ENCODE measurements around the gene PLEKHG4B.

The PLEKHG4B gene

GRCh38 chr5:105504-106070, 13.6 kb downstream of the PLEKHG4B start:
- H3K79me2 ChIP-seq, result no peaks in the 10 kb centered on the region
- H3K27me3 ChIP-seq (ENCODE audit: control insufficient read depth, insufficient read depth, low read length), result no peaks in the 10 kb centered on the region
- no peaks in the 10 kb centered on the region for H3K9me3 ChIP-seq (ENCODE audit: control insufficient read depth, low read length)
- no peak overlapping the region for H2AFZ ChIP-seq
- no peaks in the 10 kb centered on the region for H3K36me3 ChIP-seq (ENCODE audit: control insufficient read depth, insufficient read depth, low read length)
- H3K4me3 ChIP-seq (ENCODE audit: low read depth, low read length), result no peak overlapping the region
- H3K27ac ChIP-seq, result no peak overlapping the region
- no peak for TF ChIP-seq CTCF (IDR thresholded peaks at IDR 0.05)
- no peak overlapping the region for H3K9ac ChIP-seq
- no peaks in the 10 kb centered on the region for H3K4me1 ChIP-seq
- H3K4me2 ChIP-seq (ENCODE audit: low read length), result no peak overlapping the region

DNA sequence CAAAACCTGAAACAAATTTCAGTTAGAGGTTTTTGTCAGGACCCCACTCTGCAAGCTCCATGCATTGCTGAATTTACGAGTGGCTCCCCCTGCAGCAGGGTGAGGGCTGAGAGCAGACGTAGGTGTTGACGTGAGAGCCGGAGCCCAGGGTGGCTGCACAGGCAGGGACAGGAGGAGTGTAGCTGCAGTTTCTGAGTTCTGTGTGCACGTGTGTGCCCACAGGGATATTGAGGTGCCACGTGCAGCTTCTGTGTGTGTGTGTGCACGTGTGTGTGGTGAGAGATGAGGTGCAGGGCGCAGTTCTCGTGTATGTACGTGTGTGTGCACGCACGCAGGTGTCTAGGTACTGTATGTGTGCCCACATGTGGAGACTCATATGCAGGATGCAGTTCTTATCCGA, 14.6 kb downstream of the PLEKHG4B start:
- Histone ChIP-seq H3K27me3 (ENCODE audit: control insufficient read depth, insufficient read depth, low read length) (no peaks in the 10 kb centered on the region), H3K27ac (no peak overlapping the region), H3K36me3 (ENCODE audit: control insufficient read depth, insufficient read depth, low read length) (no peaks in the 10 kb centered on the region), H3K4me1 (no peaks in the 10 kb centered on the region), H3K9me3 (ENCODE audit: control insufficient read depth, low read length) (no peaks in the 10 kb centered on the region), H3K4me2 (ENCODE audit: low read length) (no peak overlapping the region), H3K79me2 (no peaks in the 10 kb centered on the region), H3K4me3 (ENCODE audit: low read depth, low read length) (no peak overlapping the region), H2AFZ (no peak overlapping the region), H3K9ac (no peak overlapping the region)
- TF ChIP-seq CTCF (IDR thresholded peaks at IDR 0.05), result no peak

- no peaks in the 10 kb centered on the region for H3K9me3 ChIP-seq (ENCODE audit: control insufficient read depth, low read length)
- no peak overlapping the region for H2AFZ ChIP-seq
- no peaks in the 10 kb centered on the region for H3K79me2 ChIP-seq
- H3K27me3 ChIP-seq (ENCODE audit: control insufficient read depth, insufficient read depth, low read length), result no peaks in the 10 kb centered on the region
- no peaks in the 10 kb centered on the region for H3K4me1 ChIP-seq
- H3K36me3 ChIP-seq (ENCODE audit: control insufficient read depth, insufficient read depth, low read length), result no peaks in the 10 kb centered on the region
- H3K4me2 ChIP-seq (ENCODE audit: low read length), result no peak overlapping the region
- TF ChIP-seq CTCF (IDR thresholded peaks at IDR 0.05), result no peak
- H3K4me3 ChIP-seq (ENCODE audit: low read depth, low read length), result no peak overlapping the region
- H3K9ac ChIP-seq, result no peak overlapping the region
- no peak overlapping the region for H3K27ac ChIP-seq
Observed at GRCh38 chr5:107526-107925, 15.6 kb downstream of the PLEKHG4B start.

- no peak for TF ChIP-seq CTCF (IDR thresholded peaks at IDR 0.05)
- H3K4me1 ChIP-seq, result no peaks in the 10 kb centered on the region
- H3K9me3 ChIP-seq (ENCODE audit: control insufficient read depth, low read length), result no peaks in the 10 kb centered on the region
Observed at GRCh38 chr5:109826-110225, 17.9 kb downstream of the PLEKHG4B start.

DNA sequence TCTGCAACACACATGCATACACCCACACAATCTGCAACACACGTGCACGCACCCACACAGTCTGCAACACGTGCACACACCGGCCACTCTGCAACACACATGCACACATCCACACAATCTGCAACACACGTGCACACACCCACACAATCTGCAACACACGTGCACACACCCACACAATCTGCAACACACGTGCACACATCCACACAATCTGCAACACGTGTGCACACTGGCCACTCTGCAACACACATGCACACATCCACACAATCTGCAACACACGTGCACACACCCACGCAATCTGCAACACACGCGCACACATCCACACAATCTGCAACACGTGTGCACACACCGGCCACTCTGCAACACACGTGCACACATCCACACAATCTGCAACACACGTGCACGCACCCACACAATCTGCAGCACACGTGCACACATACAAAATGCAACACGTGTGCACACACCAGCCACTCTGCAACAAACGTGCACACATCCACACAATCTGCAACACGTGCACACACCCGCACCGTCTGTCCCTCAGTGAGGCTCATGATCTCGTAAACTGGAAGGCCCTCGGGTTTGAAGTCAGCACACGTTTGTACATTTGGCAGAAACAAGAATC, 18.4 kb downstream of the PLEKHG4B start:
- Histone ChIP-seq H3K9ac (no peak overlapping the region), H3K36me3 (ENCODE audit: control insufficient read depth, insufficient read depth, low read length) (no peaks in the 10 kb centered on the region), H3K27me3 (ENCODE audit: control insufficient read depth, insufficient read depth, low read length) (no peaks in the 10 kb centered on the region), H2AFZ (no peak overlapping the region), H3K4me2 (ENCODE audit: low read length) (no peak overlapping the region), H3K79me2 (no peaks in the 10 kb centered on the region), H3K9me3 (ENCODE audit: control insufficient read depth, low read length) (no peaks in the 10 kb centered on the region), H3K27ac (no peak overlapping the region), H3K4me1 (no peaks in the 10 kb centered on the region), H3K4me3 (ENCODE audit: low read depth, low read length) (no peak overlapping the region)
- TF ChIP-seq CTCF (IDR thresholded peaks at IDR 0.05), result no peak

More at GRCh38 chr5:109826-110225, 17.9 kb downstream of the PLEKHG4B start:
- H3K27me3 ChIP-seq (ENCODE audit: control insufficient read depth, insufficient read depth, low read length), result no peaks in the 10 kb centered on the region
- no peak overlapping the region for H3K27ac ChIP-seq
- H3K36me3 ChIP-seq (ENCODE audit: control insufficient read depth, insufficient read depth, low read length), result no peaks in the 10 kb centered on the region
- no peaks in the 10 kb centered on the region for H3K79me2 ChIP-seq
- H3K9ac ChIP-seq, result no peak overlapping the region
- no peak overlapping the region for H3K4me2 ChIP-seq (ENCODE audit: low read length)
- no peak overlapping the region for H2AFZ ChIP-seq
- no peak overlapping the region for H3K4me3 ChIP-seq (ENCODE audit: low read depth, low read length)
